GM12892 (cell line): ENCODE measurements around the gene OPCML.

ENCODE experiments used
- POLR2A ChIP-seq: IDR thresholded peaks from 2 replicates; pipeline ENCODE4 v1.6.1; 2011; ENCODE audit warnings: low read depth, low read length, control low read depth
- POLR2AphosphoS5 ChIP-seq: IDR thresholded peaks from 2 replicates; pipeline ENCODE4 v1.6.1; 2011; ENCODE audit warnings: low read depth, low read length, control low read depth
- TAF1 ChIP-seq: IDR thresholded peaks from 2 replicates; pipeline ENCODE4 v1.6.1; 2011; ENCODE audit warnings: low read depth, mild to moderate bottlenecking, control low read depth, low read length, borderline replicate concordance

DNA sequence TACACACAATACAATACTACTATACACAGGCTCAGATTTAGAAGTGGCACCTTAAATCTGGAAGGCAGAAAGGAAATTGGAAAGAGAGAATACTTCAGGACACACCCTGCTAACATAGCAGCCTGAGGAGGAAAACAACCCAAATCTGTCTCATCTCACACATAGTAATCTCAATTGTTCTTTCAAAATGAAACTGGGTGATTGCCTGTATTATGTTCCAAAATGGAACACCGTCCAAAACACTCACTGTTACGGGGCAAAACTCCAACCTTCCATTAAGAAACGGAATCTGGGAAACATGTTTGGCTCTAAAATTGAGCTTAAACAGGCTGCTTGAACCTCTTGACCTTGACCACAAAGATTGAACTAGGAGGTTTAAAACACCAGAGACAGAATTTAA, 572.6 kb downstream of the OPCML start:
- TF ChIP-seq POLR2A (no peak), POLR2AphosphoS5 (no peak), TAF1 (no peak)
